SK-N-SH (cell line): Measurements from ENCODE around the gene MAPK10. TPM values are rescaled to one million over a fixed set of nuclear protein-coding genes. Genes with fewer than 3 reads are reported as not detected.
"Not testable (repeated sequence)": the region's sequence is repeated elsewhere in the genome, so short reads cannot be mapped to it uniquely, and the experiment has no call there.

ENCODE experiments used
- CTCF ChIA-PET: fragments of 300-600, 350-600 bp; formaldehyde crosslinking; extraction: SDS; loops from one replicate; lab custom pipeline; 2021; lab: Yijun Ruan, JAX
- POLR2A ChIA-PET: fragments of 350-600 bp; sonication (Branson Sonifier 250); formaldehyde crosslinking; extraction: SDS; loops from one replicate; lab custom pipeline; 2020; ENCODE audit warnings: antibody characterized with exemption, inconsistent platforms; lab: Yijun Ruan, JAX
- DNase-seq: peaks from one replicate; pipeline ENCODE4 v3.0.0; 2012
- H2AFZ ChIP-seq: fragments of 200-600 bp; sonication (generic); 2 replicates; pipeline ENCODE4 v1.8.1; 2016; ENCODE audit warnings: antibody characterized with exemption, mild to moderate bottlenecking, low read depth
- H3F3A ChIP-seq: fragments of 200-600 bp; sonication (generic); replicated peaks from 2 replicates; pipeline ENCODE3; 2016; ENCODE audit warnings: antibody characterized with exemption, mild to moderate bottlenecking; ENCODE audit not compliant: insufficient read depth
- H3K27ac ChIP-seq, 2 experiments: fragments of 200-500 bp in 1 of 2; fragments of 200-600 bp in 1 of 2; sonication (Bioruptor generic) in 1 of 2; sonication (generic), shearing (Covaris generic) in 1 of 2; 2 replicates each; pipeline versions ENCODE4 v1.5.1 to v1.6.1; 2014 to 2016; ENCODE audit warnings: low read depth in 2 of 2, inconsistent platforms in 1 of 2, low read length in 1 of 2, mild to moderate bottlenecking in 1 of 2, mixed read lengths in 1 of 2
- H3K27me3 ChIP-seq: fragments of 200-600 bp; sonication (generic), shearing (Covaris generic); 2 replicates; pipeline ENCODE4 v1.6.1; 2016; ENCODE audit warnings: mixed run types; ENCODE audit not compliant: insufficient read depth
- H3K36me3 ChIP-seq, 2 experiments: fragments of 200-500 bp in 1 of 2; fragments of 200-600 bp in 1 of 2; sonication (Bioruptor generic) in 1 of 2; sonication (generic) in 1 of 2; replicated peaks in 1 of 2; 2 replicates each; pipeline versions ENCODE3 to v1.5.1; 2014 to 2016; ENCODE audit warnings: low read length in 1 of 2, mild to moderate bottlenecking in 1 of 2; ENCODE audit not compliant: insufficient read depth in 2 of 2, control insufficient read depth in 1 of 2
- H3K4me1 ChIP-seq, 2 experiments: fragments of 200-500 bp in 1 of 2; fragments of 200-600 bp in 1 of 2; sonication (Bioruptor generic) in 1 of 2; sonication (generic), shearing (Covaris generic) in 1 of 2; 2 replicates each; pipeline versions ENCODE4 v1.5.1 to v1.6.1; 2014 to 2016; ENCODE audit warnings: low read depth in 1 of 2, low read length in 1 of 2, mixed run types in 1 of 2; ENCODE audit not compliant: insufficient read depth in 2 of 2, control insufficient read depth in 1 of 2
- H3K4me2 ChIP-seq: fragments of 200-600 bp; sonication (generic), shearing (Covaris generic); 2 replicates; pipeline ENCODE4 v1.6.1; 2017; ENCODE audit warnings: mixed run types
- H3K4me3 ChIP-seq, 2 experiments: fragments of 200-500 bp in 1 of 2; fragments of 200-600 bp in 1 of 2; sonication (Bioruptor generic) in 1 of 2; sonication (generic), shearing (Covaris generic) in 1 of 2; 2 replicates each; pipeline versions ENCODE4 v1.5.1 to v1.8.1; 2014 to 2016; ENCODE audit warnings: low read depth in 2 of 2, inconsistent platforms in 1 of 2, low read length in 1 of 2, mild to moderate bottlenecking in 1 of 2, mixed read lengths in 1 of 2, moderate library complexity in 1 of 2
- H3K79me2 ChIP-seq: fragments of 200-600 bp; sonication (generic); 2 replicates; pipeline ENCODE4 v1.8.1; 2017; ENCODE audit warnings: mild to moderate bottlenecking; ENCODE audit not compliant: insufficient read depth
- H3K9ac ChIP-seq: fragments of 200-600 bp; sonication (generic); 2 replicates; pipeline ENCODE4 v1.6.1; 2017; ENCODE audit warnings: mixed run types
- H3K9me2 ChIP-seq: fragments of 200-600 bp; sonication (generic); 2 replicates; pipeline ENCODE4 v1.6.1; 2017; ENCODE audit warnings: mixed run types
- H3K9me3 ChIP-seq: fragments of 200-600 bp; sonication (generic); 2 replicates; pipeline ENCODE4 v1.6.1; 2017; ENCODE audit warnings: mixed run types, mild to moderate bottlenecking, moderate library complexity
- H4K20me1 ChIP-seq: fragments of 200-600 bp; sonication (generic); 2 replicates; pipeline ENCODE4 v1.6.1; 2017; ENCODE audit warnings: mild to moderate bottlenecking, mixed run types; ENCODE audit not compliant: insufficient read depth
- EZH2phosphoT487 ChIP-seq: fragments of 200-600 bp; sonication (generic); IDR thresholded peaks from 2 replicates; pipeline ENCODE4 v1.6.1; 2017; ENCODE audit warnings: low read depth, mixed run types, mild to moderate bottlenecking, antibody characterized with exemption, moderate library complexity, borderline replicate concordance
- FOSL2 ChIP-seq: IDR thresholded peaks from 2 replicates; pipeline ENCODE4 v1.4.0; 2012; ENCODE audit warnings: low read depth, mild to moderate bottlenecking, moderate library complexity, borderline replicate concordance
- GABPA ChIP-seq: IDR thresholded peaks from 2 replicates; pipeline ENCODE4 v1.4.0; 2012; ENCODE audit warnings: low read depth, mild to moderate bottlenecking
- GATA2 ChIP-seq: sonication (generic); formaldehyde crosslinking; IDR thresholded peaks from 2 replicates; pipeline ENCODE4 v1.5.0; 2020; ENCODE audit warnings: mild to moderate bottlenecking, missing genetic modification reagents
- IRF3 ChIP-seq: fragments of 150-350 bp; IDR thresholded peaks from 2 replicates; pipeline ENCODE4 v1.6.1; 2016; ENCODE audit warnings: mild to moderate bottlenecking, low read depth, low read length
- NRF1 ChIP-seq: IDR thresholded peaks from 2 replicates; pipeline ENCODE4 v1.6.1; 2012; ENCODE audit warnings: low read depth, mild to moderate bottlenecking, low read length
- RFX5 ChIP-seq: IDR thresholded peaks from 2 replicates; pipeline ENCODE4 v1.6.1; 2012; ENCODE audit warnings: mild to moderate bottlenecking, improper control_type of control experiment, low read length
- RXRA ChIP-seq: IDR thresholded peaks from 2 replicates; pipeline ENCODE4 v1.4.0; 2012; ENCODE audit warnings: low read depth, mild to moderate bottlenecking, borderline replicate concordance
- TCF12 ChIP-seq: IDR thresholded peaks from 2 replicates; pipeline ENCODE4 v1.4.0; 2012
- YY1 ChIP-seq: IDR thresholded peaks from 2 replicates; pipeline ENCODE4 v1.4.0; 2012; ENCODE audit warnings: low read depth, mild to moderate bottlenecking
- WGBS: methylation state at CpG from one replicate; pipeline ENCODE4 v1.1.6; 2017; ENCODE audit warnings: low lambda C conversion rate; 5-methylcytosine and 5-hydroxymethylcytosine counted together
- polyA plus RNA-seq, 3 experiments: library from polyadenylated mRNA; depleted of rRNA; stranded (reverse); fragments of >200 nt; gene quantifications; 2 replicates each; pipeline ENCODE4 v1.2.3, GENCODE V29; 2012

Gene MAPK10
- polyA plus RNA-seq, 1 of the 3 experiments (the other 2 are of a cell fraction): 8.1 TPM

GRCh38 chr4:86330961-86331742 is 28.7 kb downstream of the MAPK10 start:
- WGBS: 78% methylated on average over 5 of the region's 5 CpGs
- H3K4me2 ChIP-seq: no peak overlapping the region
- H3K9me2 ChIP-seq: no peaks in the 10 kb centered on the region
- H3K9me3 ChIP-seq: no peaks in the 10 kb centered on the region
- H3K79me2 ChIP-seq: no peaks in the 10 kb centered on the region
- H4K20me1 ChIP-seq: no peaks in the 10 kb centered on the region
- 0 out of 2 replicates have a peak overlapping the region, but pooled peaks have one; percentile 39 for H2AFZ ChIP-seq
- no peaks in the 10 kb centered on the region; a peak in 1 of 4 replicates for H3K4me1 ChIP-seq
- H3K27ac ChIP-seq: no peak overlapping the region
- H3K4me3 ChIP-seq: no peak overlapping the region
- H3K36me3 ChIP-seq: no peaks in the 10 kb centered on the region
- ChIA-PET POLR2A (no interaction called here), CTCF (interaction anchor here (0.7 kb wide), 1 partner anchor 260 kb away, joined by 3 read pairs; no protein-coding TSS in a partner anchor)
- TF ChIP-seq NRF1 (no peak), RFX5 (no peak), IRF3 (no peak), GATA2 (CRISPR knock-in tag) (no peak), RXRA (no peak), FOSL2 (no peak), EZH2phosphoT487 (no peak)
- H3F3A ChIP-seq: no peaks in the 10 kb centered on the region
- no peak for DNase-seq
- H3K27me3 ChIP-seq: no peaks in the 10 kb centered on the region
- H3K9ac ChIP-seq: no peak overlapping the region

GRCh38 chr4:86330411-86330810 is 29.4 kb downstream of the MAPK10 start:
- POLR2A ChIA-PET, H3K4me2 ChIP-seq, H3K27ac ChIP-seq, CTCF ChIA-PET, H3K9me3 ChIP-seq, H3K9me2 ChIP-seq, H3K9ac ChIP-seq, H3K27me3 ChIP-seq, H4K20me1 ChIP-seq, H3K36me3 ChIP-seq, DNase-seq, H2AFZ ChIP-seq, H3K4me1 ChIP-seq, H3K4me3 ChIP-seq, H3F3A ChIP-seq, H3K79me2 ChIP-seq: not testable (repeated sequence)
- WGBS: 83% methylated on average over 4 of the region's 5 CpGs

DNA sequence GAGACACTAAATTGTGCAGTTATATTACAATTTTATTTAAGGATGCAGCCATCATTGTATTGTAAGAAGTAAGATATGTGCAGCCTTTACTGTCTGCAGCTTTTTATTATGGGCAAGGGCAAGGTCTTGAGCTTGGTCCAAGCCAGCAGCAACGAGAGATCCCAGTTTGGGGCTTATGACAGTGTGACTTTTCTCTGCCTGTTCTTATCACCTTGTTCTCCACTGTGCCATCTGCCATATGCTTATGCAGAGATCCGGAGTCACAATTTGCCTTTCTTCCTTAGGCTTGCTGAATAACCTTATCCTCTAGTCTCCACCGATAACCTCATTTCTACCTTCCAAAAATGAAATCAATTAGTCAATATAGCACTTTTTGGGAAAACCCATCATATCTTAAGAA is 30.4 kb downstream of the MAPK10 start:
- no peak overlapping the region for H3K9ac ChIP-seq
- DNase-seq: no peak
- H3K9me3 ChIP-seq: no peaks in the 10 kb centered on the region
- H4K20me1 ChIP-seq: no peaks in the 10 kb centered on the region
- no peaks in the 10 kb centered on the region; a peak in 1 of 4 replicates for H3K4me1 ChIP-seq
- H3K27me3 ChIP-seq: no peaks in the 10 kb centered on the region
- H2AFZ ChIP-seq: no peak overlapping the region
- H3K79me2 ChIP-seq: no peaks in the 10 kb centered on the region
- no peak overlapping the region for H3K27ac ChIP-seq
- WGBS: 94% methylated on average over 3 of the region's 3 CpGs
- ChIA-PET POLR2A (no interaction called here), CTCF (no interaction called here)
- H3F3A ChIP-seq: no peaks in the 10 kb centered on the region
- H3K4me2 ChIP-seq: no peak overlapping the region
- no peaks in the 10 kb centered on the region for H3K9me2 ChIP-seq
- H3K36me3 ChIP-seq: no peaks in the 10 kb centered on the region
- TF ChIP-seq GABPA (no peak), YY1 (no peak), RXRA (no peak), TCF12 (no peak)
- no peak overlapping the region for H3K4me3 ChIP-seq
